Choroid plexus epithelial cell (primary cell): ENCODE results near the gene LINGO4.
"Not testable (repeated sequence)": the region's sequence is repeated elsewhere in the genome, so short reads cannot be mapped to it uniquely, and the experiment has no call there.

ENCODE experiments used
- DNase-seq: peaks from one replicate; pipeline ENCODE4 v3.0.0-alpha.2; 2010; ENCODE audit warnings: low read depth
- H3K4me3 ChIP-seq: 2 replicates; pipeline ENCODE4 v1.5.1; 2011; ENCODE audit warnings: low read depth, mild to moderate bottlenecking, control low read depth, low read length, moderate library complexity
- CTCF ChIP-seq: conservative IDR thresholded peaks from 2 replicates; pipeline ENCODE4 v1.5.1; 2011; ENCODE audit warnings: low read depth, mild to moderate bottlenecking, control low read depth, inconsistent platforms, low read length, moderate library complexity

The LINGO4 gene

GRCh38 chr1:151776665-151777062, 28.6 kb downstream of the LINGO4 start:
- TF ChIP-seq CTCF = no peak
- DNase-seq = no peak

GRCh38 chr1:151775894-151776664, 29.1 kb downstream of the LINGO4 start:
- TF ChIP-seq CTCF = no peak

More at GRCh38 chr1:151776665-151777062, 28.6 kb downstream of the LINGO4 start:
- no peak overlapping the region for H3K4me3 ChIP-seq

GRCh38 chr1:151774256-151774922, 30.8 kb downstream of the LINGO4 start:
- H3K4me3 ChIP-seq = no peak overlapping the region
- TF ChIP-seq CTCF = no peak
- DNase-seq = no peak

More at GRCh38 chr1:151775894-151776664, 29.1 kb downstream of the LINGO4 start:
- H3K4me3 ChIP-seq = no peak overlapping the region
- DNase-seq = no peak

GRCh38 chr1:151773702-151774101, 31.5 kb downstream of the LINGO4 start:
- no peak for TF ChIP-seq CTCF
- H3K4me3 ChIP-seq = no peak overlapping the region
- DNase-seq = peak; percentile 53

- H3K4me3 ChIP-seq, DNase-seq: not testable (repeated sequence)
Measured at GRCh38 chr1:151769270-151769669, 35.9 kb downstream of the LINGO4 start.

- H3K4me3 ChIP-seq, DNase-seq: not testable (repeated sequence)
Measured at GRCh38 chr1:151768351-151769066, 36.7 kb downstream of the LINGO4 start.

- H3K4me3 ChIP-seq = peak overlapping the region; percentile 95
- TF ChIP-seq CTCF = no peak
- DNase-seq = peak; percentile 4
Measured at GRCh38 chr1:151763990-151764389, 41.2 kb downstream of the LINGO4 start.
